Activated CD4-positive, CD25-positive, alpha-beta regulatory T cell (primary cell): Measurements from ENCODE around the gene CDIP1.
"Not testable (repeated sequence)": the region's sequence is repeated elsewhere in the genome, so short reads cannot be mapped to it uniquely, and the experiment has no call there.

ENCODE experiments used
- DNase-seq, 4 experiments: peaks; one replicate each; lab custom pipeline; 2025; lab: John Stamatoyannopoulos, UW

Gene CDIP1

DNA sequence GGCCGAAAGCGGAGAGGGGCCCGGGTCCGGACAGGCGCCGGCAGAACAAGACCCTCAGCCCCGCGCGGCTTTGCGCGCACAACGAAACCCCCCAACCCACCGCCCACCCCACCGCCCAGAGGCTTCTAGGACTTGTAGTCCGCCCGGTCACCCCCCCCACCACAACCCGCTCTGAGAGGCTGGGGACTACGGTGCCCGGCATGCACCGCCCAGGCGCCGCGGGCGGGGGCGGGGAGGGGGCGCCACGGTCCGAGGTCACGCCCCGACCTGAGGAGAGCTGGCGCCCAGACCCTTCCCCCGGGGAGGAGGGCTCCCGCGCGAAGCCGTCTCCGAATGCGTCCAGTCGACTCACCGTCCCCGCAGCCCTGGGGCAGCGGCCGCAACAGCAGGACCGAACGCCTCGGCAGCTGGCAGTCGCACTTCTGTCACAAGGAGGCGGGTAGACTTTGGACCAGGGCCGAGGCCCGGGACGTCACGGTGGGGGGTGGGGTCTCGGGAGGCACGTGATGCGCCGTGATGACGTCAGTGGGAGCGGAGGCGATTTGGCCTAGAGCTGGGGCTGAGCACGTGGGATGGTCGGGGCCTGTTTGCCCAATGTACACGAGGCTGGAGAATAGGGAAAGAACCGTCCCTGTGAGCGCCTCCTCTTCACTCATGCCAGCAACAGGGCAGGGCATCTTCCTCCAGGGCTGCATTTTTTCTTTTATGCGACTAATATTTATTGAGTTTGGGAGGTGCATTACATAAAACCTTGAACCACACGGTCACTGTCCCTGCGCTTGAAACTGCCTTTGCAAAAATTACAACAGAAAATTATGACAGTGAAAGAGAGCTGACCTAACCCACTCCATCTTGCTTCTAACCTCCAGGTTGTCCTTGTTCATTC is at the start of gene CDIP1:
TSS of gene CDIP1 (minus strand) at position 424 of the 886 bp plus-strand sequence. CDS start 24,643 bp downstream, outside the sequence.
- peak; percentile 85 to 93 (median 88) for DNase-seq

DNA sequence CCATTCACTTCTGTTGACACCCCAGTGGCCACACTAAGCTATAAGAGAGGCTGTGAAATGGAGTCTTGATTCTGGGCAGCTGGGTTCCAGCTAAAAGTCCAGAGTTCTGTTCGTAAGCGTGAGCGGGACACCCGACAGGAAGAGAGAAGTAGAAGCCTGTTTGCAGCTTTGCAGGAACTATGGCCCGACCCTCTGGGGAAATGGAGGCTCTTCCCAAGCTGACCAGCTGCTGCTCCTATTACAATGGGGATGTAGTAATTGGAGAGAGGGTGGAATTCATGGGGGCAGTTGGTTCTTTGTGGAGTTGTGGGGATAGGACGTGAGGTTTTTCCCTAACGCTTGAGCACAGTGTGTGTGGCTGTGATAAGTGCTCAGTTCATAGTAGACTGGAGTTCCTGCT is 47.7 kb upstream of the CDIP1 start:
- DNase-seq, result no peak

DNA sequence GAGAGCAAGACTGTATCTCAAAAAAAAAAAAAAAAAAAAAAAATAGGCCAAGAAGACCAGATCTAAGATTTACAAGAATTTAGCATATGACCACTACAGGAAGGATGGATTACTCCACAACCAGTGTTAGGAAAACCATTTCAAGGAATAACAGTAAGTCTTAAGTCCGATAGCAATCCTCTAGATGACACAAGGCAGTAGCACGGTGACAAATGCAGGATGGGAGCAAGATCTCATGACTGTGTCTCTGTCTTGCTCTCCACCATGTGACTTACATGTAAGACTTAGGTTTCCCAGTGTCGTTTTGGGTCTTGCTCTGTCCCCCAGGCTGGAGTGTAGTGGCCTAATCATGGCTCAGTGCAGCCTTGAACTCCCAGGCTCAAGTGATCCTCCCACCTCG is 45.3 kb upstream of the CDIP1 start:
- no peak for DNase-seq

DNA sequence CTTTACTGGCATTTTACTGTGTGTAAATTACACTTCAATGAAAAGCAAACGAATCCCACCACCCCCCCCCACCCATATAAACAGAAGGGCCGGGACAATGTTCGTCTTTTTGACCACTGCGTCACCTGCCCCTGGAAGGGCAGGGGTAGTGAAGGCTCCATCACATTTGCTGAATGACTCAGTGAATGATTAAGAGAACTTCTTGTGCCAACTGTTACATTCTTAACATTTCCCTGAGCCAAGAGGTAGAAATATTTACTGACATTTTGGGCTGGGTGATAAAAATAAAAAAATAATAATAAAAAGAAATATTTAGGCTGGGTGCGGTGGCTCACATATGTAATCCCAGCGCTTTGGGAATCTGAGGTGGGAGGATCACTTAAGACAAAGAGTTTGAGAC is 41.7 kb upstream of the CDIP1 start:
- no peak for DNase-seq

DNA sequence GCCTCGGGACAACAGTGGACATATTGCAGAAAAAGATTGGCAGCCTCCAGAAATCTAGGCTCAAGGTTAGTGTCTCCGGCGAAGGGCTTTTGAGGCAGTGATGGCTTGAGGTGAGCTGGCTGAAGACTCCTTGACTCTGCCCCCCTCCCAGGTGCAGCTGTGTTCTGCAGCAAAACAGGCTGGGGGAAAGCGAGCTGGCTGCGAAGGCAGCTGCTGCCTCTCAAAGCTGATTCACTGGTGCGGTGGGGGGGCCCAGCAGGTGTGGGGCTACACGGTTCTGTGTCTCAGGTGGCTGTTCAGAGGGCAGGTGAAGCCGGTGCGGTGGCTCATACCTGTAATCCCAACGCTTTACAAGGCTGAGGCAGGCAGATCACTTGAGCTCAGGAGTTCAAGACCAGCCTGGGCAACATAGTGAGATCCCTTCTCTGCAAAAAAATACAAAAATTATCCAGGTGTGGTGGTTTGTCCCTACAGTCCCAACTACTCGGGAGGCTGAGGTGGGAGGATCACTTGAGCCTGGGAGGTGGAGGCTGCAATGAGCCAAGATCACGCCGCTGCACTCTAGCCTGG is 40.5 kb upstream of the CDIP1 start:
- no peak for DNase-seq

DNA sequence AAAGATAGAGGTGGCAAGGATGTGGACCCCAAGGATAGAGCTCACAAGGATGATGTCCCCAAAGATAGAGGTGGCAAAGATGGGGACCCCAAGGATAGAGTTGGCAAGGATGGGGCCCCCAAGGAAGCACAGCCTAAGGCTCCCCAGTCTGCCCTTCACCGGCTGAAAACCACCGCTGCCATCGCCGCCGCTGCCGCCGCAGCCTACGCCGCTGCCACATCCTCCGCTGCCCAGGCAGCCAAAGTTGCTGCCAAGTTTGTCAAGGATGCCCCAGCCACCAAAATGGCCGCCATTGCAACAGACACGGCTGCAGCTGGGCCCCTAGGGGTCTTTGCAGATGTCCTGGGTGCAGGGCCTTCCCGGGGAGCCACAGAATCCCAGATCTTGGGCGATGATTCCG is 37.4 kb upstream of the CDIP1 start:
- no peak for DNase-seq

DNA sequence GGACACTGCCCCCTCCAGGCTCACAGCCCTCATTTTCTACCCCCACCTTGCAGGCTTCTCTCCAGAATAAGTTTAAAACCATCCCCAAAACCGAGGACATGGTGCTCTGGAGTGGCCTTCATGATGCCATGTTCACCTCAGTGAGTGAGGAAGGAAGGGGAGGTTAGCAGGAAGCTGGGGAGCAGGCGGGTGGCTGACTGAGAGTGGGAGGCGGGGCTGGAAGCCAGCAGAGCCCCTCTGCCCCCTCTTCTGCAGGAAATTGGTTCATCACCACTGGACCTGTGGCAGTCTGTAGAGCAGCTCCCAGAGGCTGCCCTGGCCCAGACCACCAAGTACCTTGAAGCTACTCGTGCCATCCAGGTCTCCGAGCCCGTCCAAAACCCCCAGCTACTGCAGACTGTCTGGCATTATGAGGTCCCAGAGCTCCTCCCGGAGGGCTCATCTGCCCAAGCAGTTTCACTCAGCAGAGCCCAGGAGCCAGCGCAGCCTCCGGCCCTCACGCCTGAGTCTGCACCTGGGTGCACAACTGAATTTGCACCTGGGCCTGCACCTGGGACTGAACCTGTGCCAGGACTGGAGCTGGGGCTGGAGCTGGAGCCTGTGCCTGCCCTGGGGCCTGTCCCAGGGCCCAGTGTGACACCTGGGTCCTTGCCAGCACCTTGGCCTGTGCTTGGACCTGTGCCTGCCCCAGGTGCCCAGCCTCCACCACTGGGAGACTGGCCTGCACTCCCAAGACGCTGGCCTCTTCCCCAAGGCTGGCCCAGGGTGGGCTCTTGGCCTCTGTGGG is 36.5 kb upstream of the CDIP1 start:
- DNase-seq, result no peak

DNA sequence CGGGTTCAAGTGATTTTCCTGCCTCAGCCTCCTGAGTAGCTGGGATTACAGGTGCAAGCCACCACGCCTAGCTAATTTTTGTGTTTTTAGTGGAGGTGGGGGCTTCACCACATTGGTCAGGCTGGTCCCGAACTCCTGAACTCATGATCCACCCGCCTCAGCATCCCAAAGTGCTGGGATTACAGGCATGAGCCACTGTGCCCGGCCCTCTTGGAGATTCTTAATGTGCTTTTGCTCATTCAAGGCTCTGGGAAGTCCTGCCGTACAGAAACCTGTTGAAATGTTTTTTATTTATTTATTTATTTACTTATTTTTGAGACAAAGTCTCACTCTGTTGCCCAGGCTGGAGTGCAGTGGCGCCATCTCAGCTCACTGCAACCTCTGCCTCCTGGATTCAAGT is 35.4 kb upstream of the CDIP1 start:
- not testable (repeated sequence) for DNase-seq

DNA sequence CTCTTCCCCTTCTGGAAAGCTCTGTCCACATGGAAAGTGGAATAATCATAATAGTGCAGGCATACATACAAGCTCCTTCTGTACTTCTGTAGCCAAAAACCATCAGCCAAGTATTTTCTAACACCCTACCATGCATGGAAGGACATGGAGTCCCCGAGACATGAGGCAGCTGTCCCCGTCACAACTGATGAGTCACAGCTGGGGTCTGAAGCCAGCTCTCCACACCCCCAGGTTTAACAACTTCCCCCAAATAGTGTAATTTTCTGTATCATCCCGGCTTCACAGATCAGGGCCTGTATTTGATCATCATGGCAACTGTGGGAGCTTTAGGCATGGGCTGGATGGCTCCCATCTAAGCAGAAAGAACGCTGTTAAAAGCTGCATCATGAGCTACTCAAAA is 34.1 kb upstream of the CDIP1 start:
- DNase-seq, result no peak

DNA sequence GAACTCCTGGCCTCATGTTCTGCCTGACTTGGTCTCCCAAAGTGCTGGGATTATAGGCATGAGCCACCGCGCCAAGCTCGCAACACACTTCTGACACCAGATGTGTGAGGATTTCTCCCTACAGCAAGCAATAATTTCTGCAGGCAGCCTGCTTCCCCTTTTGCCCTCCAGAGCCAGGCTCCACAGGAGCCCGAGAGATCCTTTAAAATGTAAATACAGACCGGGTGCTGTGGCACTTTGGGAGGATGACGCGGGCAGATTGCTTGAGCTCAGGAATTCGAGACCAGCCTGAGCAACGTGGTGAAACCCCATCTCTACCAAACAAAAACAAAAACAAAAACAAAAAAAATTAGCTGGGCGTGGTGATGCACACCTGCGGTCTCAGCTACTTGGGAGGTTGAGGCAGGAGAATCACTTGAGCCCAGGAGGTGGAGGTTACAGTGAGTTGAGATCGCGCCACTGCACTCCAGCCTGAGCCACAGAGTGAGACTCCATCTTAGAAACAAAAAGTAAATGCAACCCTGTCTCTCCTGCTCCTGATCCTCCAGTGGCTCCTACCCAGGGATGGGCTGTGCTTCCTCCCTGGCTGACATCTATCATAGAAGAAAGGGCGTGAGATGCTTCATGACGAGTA is 32.2 kb upstream of the CDIP1 start:
- DNase-seq, result no peak

DNA sequence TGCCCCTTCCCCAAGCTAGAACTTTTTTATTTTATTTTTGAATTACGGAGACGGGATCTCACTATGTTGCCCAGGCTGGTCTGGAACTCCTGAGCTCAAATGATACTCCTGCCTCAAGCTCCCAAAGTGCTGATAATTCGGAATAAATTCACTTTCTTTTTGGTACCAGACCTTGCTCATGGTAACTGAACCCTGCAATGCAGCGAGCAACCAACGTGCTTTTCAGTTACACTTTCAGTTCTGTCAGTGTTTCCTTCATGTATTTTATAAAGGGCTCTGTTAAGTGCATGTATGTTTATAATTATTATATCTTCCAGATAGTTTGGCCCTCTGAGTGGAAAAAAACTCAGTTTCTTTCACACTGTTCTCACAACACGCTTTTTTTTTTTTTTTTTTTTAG is 31.5 kb upstream of the CDIP1 start:
- no peak for DNase-seq

DNA sequence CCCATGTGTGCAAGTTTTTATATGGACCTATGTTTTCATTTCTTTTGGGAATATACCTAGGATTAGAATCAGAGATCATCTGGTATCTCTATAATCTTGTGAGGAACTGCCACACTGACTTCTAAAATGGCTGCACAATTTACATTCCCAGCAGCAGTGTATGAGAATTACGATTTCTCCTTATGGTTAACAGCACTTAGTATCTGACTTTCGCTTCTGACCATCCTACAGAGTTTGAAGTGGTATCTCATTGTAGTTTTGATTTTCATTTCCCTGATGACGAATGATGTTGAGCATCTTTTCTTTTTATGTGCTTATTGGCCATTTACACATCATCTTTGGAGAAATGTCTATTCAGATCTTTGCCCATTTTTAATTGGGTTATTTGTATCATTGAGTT is 27.6 kb upstream of the CDIP1 start:
- no peak for DNase-seq

DNA sequence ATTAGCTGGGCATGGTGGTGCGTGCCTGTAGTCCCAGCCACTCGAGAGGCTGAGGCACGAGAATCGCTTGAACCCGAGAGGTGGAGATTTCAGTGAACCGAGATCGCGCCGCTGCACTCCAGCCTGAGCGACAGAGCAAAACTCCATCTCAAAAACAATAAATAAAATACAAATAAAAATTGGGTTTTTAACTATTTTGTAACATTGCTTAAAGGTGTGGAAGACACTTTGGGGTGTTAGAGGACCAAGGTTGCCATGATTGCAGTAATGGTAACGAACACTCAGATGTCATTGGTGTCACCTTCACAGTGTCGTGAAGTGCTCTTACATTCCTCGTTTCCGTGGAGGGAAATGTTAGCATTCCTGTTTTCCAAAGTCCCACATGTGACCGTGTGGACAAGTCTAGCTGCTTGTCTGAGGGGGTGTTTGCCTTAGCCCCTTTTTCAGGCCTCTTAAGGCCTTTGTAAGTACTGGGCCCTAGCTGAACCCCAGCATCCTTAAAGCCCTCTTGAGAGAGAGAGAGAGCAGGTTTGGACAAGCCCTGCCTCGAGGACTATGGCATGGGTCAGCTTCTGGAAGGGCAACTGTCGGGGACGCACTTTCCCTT is 26.2 kb upstream of the CDIP1 start:
- DNase-seq, result no peak

DNA sequence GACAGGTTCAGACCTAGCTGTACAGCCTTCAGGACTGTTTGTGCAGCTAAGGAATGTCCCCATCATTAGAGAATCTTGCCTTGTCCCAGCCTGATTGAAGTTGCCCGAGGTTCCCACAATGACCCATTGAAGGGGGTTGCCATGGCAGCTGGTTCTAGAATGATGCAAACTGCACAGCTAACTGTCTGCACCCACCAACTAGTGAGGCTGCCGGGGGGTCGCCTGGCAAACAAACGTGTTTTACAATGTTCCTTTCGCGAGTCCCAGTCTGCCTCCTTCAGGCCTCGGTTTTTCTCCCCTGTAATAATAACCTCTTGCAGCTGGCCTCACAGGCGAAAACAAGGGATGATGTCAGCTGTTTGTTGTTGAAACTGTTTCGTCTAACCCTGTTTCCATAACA is 23.0 kb upstream of the CDIP1 start:
- no peak for DNase-seq

DNA sequence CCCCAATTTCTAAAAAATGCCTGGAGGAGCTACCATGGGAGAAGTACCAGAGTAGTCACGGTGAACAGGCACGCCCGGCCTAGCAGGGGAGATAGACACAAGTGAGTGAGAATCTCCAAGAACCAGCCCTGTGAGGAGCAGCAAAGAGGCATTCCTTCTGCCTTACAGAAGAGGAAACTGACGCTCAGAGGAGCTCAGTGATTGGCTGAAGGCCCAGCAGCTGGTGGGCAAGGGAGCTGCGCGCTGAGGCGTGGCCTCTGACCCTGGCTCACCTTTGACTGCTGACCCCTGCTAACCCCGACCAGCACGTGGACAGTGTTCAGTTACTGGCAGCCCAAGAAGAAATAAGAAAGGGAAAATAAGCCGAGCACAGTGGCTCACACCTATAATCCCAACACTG is 19.4 kb upstream of the CDIP1 start:
- no peak for DNase-seq

DNA sequence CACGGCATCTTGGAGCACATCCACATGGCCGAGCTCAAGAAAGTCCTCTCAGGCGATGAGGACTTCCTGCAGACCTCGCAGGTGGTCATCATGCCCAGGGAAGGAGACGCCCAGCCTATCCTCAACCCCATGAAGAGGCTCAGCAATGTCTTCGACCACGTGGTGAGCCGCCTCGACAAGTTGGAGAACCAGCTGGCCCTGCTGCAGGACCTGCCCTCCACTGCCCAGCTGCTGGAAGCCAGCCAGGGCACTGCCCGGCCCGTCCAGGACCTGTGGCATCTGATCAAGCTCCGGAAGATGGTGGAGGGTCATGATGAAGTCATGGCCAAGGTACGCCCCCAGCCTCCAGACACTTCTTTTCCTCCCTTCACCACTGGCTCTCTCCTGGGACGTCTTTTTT is 18.0 kb upstream of the CDIP1 start:
- DNase-seq, result no peak

DNA sequence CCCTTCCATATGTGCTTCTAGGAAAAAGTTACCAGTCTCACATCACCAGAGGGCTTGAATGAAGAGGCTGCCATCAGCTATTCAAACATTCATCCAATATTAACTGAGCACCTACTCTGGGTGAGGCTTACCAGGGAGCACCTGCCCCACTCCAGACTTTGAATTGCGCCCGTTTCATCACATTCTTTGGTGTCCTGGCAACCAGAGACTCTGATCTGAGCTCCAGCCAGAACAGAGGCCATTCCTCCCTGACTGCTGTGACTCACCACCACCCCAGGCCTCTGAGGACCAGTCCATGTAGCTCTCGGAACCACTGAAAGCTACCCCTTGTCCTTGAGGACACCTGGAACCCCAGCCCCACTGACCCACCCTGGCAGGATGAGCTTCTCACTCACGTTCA is 17.5 kb upstream of the CDIP1 start, which contains the start of gene C16orf96:
TSS of gene C16orf96 (plus strand) at position 229 of the 400 bp plus-strand sequence. CDS start at position 379, 150 bp downstream.
- no peak for DNase-seq

DNA sequence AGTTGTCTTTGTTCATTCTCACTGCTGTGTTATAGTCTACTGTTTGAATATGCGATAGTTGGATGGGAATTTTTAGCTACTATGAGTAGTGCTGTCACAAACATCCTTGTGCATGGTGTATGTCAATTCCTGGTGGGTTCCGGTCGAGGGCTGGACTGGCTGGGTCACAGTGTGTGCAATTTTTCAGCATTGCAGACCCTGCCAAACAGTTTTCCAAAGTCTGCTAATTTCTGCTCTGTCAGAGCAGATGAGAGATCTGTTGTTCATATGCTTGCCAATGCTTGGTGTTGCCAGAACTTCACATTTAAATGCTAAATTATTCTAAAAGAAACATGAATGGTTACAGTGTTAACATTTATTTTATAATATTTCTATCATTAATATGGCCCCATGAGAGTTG is 14.0 kb upstream of the CDIP1 start:
- no peak for DNase-seq

DNA sequence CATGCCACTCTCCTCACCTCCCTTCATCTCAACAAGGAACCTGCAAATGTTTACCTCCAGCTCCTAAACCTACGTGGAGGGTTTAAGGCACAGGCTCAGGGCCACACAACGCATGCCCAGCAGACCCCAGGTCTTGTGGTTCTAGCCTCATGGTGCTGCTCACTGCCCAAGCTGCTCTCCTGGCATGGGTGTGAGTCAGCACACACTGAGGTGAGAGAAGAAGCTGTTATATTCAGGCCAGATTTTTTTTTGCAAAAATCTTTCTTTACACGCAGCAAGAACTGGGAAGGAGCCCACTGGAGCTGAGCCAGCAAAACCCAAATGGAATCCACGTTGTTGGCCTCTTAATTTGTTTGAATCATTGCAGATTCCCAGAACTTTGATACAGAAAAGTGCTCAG is 12.0 kb upstream of the CDIP1 start:
- DNase-seq, result no peak

DNA sequence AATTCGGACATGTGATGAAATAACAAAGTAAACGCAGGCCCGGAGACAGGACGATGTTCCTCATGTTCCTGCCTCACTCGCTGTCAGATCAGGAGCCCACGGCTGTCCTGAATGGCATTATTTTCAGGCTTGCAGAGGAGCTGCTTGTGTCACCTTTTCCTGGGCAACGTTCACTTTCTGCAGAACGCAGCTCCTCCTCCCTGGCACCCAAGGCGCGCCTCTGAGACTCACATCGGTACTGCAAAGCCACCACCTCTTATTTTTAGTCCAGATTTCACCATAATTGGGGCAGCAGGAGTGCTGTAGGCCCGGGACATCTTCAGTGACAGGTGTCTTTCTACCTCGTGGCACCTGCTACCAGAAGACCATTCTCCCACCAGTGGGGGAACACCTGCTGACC is 9.6 kb upstream of the CDIP1 start:
- DNase-seq, result no peak

DNA sequence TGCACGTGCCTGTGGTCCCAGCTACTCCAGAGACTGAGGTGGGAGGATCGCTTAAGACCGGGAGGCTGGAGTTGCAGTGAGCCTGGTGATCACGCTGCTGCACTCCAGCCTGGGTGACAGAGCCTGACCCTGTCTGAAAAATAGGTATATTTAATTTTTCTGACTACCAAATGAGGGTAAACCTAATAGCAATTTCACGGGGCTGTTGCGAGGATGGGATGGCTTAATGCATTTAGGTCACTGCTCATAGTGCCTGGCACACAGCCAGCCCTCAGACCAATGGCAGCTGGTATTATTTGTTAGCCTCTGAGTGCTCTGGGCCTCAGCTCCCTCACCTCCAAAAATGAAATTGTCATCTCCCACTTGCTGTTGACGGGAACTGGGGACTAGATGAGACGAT is 5.9 kb upstream of the CDIP1 start:
- DNase-seq, result no peak

DNA sequence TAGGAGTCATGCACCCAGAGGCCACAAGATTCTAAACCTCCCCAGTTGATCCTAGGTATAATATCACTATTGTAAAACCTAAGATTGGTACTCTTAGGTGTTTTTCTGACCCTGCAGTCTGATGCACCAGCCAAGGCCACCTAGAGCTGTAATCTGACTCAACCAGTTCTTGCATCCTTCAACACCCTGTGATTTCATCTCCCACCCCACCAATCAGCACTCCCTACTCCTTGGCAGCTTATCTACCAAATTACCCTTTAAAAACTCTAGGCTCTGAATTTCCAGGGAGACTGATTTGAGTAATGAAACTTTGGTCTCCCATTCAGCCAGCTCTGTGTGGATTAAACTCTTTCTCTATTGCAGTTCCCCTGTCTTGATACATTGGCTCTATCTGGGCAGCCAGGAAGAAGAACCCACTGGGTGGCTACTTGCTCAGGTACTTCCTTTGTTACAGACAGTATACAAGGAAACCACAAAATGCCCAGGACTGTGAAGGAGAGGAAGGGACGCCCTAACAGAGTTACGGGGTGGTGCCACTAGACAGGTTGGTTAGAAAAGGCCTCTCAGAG is 1.2 kb upstream of the CDIP1 start:
- DNase-seq, result no peak
